ENCODE results near the gene UNC119B.

GRCh38 chr12:120744922-120745493 is 34.8 kb downstream of the UNC119B start:
- TF ChIP-seq POLR2A (IDR thresholded peaks at IDR 0.05), result no peak
- TF ChIP-seq CTCF (IDR thresholded peaks at IDR 0.05 in 4 of 5, conservative IDR thresholded peaks at IDR 0.05 in 1 of 5), result no peak
